Renal cortex interstitium (tissue), 11 donors: Measurements from ENCODE around the gene RNF144A. TPM values are rescaled to one million over a fixed set of nuclear protein-coding genes. Genes with fewer than 3 reads are reported as not detected.

Experiments
- DNase-seq, 11 donors: peaks; one replicate each; pipeline ENCODE4 v3.0.0-alpha.2; 2013; ENCODE audit warnings: low read depth in 9 of 11, low spot score in 4 of 11; ENCODE audit errors: extremely low read depth in 1 of 11
- polyA plus RNA-seq, 3 donors: library from polyadenylated mRNA; unstranded; fragments of 120-200 nt; gene quantifications; one replicate each; pipeline ENCODE4 v1.2.1, GENCODE V29; 2013; ENCODE audit not compliant: insufficient read length in 3 of 3

The RNF144A gene
- polyA plus RNA-seq, 3 donors: 56.8 to 59.5 (median 58.9) TPM

DNA sequence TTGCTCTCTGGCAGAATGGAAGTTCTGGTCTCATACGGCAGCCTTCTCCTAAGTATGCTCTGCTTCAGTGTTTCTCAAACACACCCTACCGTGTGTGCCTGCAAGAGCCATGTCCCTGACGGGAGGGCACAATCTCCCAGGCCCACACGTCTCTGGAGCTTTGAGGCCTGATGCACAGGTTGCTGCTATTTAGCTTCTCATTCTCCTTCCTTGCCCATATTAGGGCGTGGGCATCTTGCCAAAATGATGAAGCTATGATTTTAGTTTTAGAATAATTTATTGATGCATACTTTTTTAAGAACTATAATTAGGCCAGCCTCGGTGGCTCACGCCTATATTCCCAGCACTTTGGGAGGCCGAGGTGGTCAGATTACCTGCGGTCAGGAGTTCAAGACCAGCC, 107.9 kb downstream of the RNF144A start:
- no peak for DNase-seq

DNA sequence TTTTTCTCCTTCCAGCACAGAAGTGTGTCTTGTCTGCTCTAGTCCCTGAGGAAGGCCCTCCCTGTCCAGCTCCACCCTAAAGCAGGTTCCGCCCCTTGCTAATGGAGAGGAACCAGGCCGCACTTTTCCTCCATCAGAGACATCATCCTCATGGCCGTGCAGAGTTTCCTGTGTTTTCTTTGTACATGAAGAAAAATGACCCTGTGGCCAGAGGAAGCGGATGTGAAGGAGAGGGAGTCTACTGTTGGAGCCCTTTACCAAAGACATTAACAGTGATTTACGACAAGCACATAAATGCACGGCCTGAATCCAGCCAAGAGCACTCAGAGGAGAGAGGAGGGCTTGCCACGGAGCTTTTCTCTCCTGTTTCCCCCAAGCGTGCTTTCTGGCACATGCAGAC, 109.5 kb downstream of the RNF144A start:
- DNase-seq: peak; percentile 78 to 94 (median 88)

DNA sequence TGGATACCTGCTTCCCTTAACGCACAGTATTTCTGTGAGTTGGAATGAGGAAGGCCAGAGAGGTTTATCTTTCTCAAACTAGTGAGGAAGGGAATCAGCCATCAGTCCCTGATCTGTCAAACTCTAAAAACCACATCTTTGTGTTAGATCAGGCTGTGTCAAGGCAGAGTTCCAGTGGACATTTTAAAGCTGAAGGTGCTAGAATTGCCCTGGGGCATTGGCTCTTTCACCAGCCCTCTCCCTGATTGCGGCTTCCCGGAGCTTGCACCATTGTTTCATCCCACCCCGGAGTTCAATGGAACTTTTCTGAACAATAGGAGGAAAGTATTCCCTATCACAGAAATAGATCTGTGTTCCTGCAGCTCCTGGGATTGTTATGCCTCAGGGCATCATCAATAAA, 110.2 kb downstream of the RNF144A start:
- no peak for DNase-seq

DNA sequence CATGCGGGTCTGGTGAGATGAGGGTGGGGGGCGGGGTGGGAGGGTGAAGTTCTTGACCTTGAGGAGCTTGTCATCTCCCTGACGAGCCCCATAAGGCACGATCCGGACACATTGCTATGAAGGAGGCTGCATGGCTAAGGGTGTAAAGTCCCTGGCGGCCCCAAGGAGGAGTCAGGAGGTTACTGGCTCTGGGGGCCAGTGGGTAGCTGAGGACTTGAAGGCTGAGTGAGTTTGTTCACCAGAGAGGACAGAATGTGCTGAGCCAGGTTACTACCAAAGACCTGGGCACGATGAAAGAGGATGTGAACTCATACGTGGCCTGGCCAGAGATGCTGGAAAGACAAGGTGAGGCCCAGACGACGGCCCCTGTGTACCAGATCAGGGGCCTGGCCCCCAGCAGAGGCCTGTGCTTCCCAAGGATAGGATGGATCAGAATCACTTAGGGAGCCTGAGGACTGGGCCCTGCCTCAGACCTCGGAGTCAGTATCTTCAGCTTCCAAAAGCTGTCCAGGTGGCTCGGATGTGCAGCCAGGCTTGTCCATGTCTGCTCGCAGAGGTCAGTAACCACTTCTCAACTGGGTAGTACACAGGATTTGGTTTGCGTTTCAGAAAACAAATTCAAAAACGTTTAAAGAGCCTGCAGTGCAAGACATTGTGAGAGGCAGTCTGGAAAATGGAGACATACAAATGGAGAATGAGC, 110.9 kb downstream of the RNF144A start:
- DNase-seq: no peak

DNA sequence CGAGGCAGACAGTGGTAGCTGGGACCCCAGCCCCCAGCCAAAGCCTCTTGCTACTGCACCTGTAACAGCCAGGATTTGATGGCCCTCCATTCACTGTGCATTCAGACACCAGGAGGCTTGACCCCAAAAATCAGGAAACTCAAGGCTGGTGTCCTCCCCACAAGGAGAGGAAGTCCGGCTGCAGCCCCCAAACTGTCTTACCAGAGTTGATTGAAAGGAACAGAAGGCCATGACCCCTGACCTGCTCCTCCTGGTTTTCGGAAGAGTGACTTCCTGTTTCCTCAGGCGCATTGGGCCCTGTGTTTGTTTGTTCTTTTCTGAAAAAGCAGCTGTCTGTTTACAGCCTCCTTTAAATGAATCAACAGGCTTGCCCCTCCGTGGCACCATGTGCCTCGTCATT, 111.6 kb downstream of the RNF144A start:
- DNase-seq: no peak

DNA sequence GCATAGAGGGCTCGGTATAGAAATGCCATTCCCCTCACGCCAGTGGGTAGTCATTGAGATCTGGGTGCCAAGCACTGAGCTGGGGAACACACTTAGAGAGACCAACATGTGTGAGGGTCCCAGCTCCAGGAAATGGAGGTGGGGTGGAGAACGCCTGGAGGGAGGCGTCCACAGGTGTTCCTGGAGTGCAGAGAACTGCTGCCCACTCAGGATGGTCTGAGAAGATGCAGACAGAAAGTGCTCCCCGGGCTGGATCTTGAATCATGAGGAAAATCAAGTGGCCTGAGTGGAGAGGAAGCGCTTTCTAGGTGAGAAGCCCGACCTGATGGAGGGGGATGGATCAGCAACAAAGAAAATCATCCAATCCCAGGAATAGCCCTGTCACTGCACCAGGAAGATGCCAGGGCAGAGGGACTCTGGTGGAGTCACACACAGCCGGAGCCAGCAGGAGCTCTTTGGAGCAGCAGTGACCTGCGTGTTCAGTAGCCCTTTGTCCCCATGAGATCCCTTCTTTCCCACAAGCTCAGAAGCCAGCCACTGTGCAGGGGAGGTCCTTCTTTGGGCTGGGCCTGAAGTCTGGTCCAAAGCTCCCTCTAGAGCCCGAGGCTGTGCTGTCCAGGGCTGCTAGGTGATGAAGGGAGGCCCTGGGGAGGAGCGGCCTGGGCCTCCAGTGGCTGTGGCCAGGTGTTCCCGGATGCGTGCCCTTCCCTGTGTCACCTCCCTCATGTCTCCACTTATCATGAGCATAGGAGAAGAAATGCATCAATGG, 112.3 kb downstream of the RNF144A start:
- no peak for DNase-seq

DNA sequence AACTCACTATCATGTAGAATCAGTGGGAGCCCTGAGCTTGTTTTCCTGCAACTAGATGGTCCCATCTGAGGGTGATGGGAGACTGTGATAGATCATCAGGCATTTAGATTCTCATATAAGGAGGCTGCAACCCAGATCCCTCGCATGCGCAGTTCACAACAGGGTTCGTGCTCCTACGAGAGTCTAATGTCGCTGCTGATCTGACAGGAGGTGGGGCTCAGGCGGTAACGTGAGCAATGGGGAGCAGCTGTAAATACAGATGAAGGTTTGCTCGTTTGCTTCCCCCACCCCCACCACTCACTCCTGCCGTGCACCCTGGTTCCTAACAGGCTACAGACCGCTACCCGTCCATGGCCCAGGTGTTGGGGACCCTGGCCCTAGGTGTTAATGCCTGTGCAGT, 113.6 kb downstream of the RNF144A start:
- no peak for DNase-seq

DNA sequence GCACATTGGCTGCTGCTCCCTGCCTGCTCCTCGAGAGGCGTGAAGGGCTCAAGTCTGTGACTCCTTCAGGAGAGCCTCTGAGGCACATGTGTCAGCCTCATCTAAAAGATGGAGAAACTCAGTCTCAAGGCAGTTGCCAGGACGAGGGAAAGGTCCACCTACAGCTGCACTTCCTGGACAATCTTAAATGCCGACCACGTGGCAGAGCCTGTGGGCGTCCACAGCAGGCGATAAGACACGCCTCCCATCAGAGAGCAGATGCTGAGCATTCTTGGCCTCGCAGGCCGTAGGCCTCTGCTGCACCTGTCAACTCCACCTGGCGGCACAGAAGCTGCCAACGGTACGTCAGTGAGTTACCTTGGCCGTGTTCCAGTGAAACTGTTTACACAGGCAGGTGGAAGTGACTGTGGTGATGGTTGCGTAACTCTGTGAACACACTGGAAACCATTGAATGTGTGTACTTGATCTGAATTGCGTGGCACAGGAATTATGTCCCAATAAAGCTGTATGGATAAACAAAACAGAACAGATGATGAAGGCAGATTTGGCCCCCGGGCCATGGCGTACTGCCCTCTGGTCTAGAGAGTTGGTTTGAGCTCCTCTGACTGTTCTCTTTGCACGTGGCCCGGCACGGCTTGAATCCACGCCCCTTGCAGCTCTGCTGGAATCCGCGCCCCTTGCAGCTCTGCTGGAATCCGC, 114.5 kb downstream of the RNF144A start:
- no peak for DNase-seq

DNA sequence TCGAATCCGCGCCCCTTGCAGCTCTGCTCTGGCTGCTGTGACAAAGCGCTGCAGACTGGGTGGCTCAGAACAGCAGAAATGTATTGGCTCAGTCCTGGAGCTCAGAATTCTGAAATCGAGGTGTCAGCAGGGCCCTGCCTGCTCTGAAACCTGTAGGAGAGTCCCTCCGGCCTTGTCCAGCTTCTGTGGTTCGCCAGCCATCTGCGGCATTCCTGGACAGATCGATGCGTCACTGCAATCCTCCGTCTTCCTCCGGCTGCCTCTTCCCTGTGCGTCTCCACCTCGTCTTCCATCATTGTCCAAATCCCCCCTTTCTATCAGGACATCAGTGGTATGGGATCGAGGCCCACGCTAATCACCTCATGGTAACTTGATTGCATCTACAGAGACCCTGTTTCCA, 115.2 kb downstream of the RNF144A start:
- DNase-seq: no peak

DNA sequence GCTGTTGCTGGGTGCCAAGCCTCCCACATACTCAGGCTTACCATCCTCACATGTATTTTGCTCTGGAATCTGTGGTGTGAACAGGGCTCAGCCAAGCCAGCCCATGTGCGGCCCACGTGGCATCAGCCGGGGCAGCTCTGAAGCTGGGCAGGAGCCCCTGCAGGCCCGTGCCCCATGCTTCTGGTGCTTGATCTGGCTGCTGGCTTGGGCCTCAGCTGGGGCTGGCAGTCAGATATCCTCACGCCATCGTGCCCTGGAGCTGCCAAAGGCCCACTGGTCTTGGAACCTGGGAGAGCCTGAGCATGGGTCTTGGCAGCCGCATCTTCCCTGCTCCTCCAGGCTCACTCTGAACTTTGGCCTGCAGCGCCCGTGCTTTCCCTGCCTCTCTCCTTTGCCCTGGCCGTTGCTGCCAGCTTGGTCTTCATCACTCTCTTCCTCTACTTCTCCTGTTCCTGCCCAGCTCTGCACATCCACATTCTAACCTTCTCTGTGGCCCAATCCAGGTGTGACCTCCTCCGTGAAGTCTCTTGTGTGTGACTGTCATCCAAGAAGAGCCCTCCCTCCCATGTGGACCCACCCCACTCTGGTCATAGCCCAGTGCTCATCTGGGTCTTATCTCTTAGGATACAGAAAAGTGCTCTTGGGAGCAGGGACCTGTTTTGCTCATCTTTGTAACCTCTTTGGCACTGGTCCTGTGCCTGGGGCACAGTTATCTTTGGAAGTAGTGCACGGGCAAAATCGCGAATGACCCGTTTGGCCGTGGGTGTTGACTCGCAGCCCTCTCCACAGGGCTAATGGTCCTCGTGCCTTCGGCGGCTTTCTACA, 116.1 kb downstream of the RNF144A start:
- no peak for DNase-seq

DNA sequence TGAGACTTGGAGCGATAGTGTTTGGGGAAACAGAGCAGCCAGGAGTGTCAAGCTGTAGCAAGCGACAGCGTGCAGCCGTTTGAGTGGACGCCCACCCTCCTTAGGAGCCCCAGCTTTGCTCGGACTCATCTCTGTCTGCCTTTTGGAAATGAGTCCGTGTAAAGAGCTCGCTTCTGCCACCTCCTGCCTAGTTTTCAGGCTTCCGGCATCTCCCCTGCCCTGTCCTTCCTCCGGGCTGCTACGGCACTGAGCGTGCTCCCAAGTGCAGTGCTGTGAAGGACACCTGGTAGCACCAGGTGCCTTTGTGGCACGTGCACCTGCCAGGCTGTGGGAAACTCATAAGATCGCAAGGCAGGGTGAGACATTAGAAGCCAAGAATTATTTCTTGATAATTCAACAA, 117.1 kb downstream of the RNF144A start:
- no peak for DNase-seq

DNA sequence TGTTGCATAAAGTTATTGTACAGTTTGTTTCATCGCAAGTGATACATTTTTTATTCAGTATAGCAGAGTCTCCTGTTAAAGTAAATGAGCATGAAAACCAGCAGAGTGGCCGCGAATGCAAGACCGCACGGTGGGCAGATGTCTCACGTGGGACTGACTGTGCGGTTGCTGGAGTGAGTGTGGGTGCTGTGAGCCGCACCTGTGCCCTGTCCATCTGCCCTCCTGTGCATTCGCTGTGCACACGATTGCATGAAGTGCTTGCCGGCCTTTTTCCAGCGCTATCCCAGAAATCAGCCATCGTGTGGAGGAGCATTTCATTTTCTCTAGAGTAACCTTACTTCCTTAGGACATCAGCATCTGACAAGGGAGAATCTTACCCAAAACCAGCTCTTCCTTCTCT, 118.7 kb downstream of the RNF144A start:
- no peak for DNase-seq

DNA sequence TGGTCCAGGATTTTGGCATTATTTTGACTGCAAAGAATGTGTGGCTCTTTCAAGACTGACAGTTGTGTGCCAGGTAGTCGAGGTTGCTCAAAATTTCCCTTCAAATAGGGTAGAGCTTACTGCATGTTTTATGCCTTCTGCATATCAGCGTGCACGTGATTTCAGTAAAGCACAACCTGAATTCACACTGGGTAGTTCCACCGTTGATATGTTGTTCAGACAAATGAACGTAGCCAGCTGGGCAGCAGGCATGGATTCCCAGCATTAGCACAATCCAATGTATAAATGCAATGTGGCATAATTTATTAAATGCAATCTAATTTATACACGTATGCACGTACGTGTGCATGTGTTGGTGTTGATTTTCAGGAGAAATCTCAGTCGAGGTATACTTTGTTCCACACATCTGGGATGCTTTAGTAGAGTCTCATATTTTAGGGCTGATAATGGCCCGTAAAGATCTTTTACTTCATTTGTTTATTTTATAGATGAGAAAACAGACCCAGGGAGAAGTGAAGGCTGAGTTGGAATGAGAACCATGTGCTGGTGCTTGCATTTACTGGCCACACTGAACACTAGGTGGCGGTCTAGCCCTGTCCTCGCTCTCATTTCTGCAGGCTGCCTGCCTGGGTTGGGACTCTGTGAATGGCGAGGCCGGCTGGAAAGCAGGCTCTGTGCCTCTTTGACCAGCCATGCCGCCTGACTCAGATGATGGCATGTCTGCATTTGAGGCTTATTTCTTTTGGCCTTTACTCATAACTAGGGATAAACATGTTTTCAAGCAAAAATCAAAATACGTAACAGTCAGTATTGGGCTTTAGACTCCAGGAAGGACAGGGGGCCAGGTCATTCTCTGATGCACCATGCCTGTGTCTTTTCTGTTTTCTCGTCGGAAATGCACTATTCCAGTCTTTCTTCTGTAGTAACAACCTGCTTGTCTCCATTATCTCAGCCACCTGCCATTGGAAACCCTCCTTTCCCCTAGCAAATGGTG, 120.4 kb downstream of the RNF144A start:
- DNase-seq: peak in 1 of 11 donors; percentile 66

DNA sequence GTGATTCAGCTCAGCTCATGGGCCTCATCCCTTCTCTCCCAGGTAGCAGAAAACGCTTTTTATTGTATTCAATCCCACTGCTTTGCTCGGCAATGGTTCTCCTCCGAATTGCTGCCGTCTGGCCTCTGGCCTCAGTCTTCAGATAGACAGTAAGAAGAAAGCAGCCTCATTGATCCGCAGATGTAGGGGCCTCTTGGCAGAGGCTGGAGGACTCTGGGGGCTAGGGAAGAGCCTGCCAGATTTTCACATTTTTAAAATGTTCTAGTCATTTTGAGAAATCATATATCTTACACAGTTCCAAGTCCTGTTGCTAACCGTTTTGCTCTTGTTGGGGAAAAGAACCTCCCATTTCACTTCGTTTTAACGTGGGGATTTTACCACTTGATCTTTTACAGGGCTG, 123.3 kb downstream of the RNF144A start:
- no peak for DNase-seq

DNA sequence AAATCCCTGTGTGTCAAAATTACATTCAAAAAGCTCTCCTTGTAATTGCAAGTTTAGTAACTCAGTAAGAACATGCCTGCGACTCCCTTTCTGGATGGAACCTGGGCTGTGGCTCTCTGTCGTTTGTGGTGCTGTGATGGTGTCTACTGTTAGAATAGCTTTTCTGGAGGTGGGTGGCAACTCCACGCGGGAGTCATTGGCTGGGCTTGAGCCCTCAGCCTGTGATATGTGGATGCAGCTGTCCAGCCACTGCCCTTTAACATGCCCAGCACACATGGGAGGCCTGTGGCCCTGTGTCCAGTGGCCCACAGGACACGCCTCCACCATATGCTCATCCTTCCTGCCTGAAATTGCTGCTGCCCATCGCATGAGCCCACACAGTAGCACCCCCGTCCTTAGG, 124.2 kb downstream of the RNF144A start:
- DNase-seq: no peak

DNA sequence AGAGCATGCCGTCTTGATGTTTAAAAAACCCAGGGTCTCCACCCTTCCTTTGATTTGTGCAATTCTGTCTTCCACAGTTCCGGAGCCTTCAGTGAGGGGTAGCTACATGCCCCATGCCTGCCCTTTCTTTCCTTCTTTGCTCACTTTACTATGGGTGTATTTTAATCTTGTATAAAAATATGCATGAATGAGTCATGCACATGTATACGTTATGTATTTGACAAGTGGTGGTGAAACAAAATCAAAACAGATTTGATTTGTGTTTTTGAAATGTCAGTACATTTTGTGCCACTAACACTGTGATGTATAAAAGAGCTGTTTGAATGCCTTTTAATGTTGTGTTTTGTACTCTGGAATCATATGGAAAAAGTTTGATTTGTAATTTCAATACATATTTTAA, 126.5 kb downstream of the RNF144A start:
- no peak for DNase-seq

DNA sequence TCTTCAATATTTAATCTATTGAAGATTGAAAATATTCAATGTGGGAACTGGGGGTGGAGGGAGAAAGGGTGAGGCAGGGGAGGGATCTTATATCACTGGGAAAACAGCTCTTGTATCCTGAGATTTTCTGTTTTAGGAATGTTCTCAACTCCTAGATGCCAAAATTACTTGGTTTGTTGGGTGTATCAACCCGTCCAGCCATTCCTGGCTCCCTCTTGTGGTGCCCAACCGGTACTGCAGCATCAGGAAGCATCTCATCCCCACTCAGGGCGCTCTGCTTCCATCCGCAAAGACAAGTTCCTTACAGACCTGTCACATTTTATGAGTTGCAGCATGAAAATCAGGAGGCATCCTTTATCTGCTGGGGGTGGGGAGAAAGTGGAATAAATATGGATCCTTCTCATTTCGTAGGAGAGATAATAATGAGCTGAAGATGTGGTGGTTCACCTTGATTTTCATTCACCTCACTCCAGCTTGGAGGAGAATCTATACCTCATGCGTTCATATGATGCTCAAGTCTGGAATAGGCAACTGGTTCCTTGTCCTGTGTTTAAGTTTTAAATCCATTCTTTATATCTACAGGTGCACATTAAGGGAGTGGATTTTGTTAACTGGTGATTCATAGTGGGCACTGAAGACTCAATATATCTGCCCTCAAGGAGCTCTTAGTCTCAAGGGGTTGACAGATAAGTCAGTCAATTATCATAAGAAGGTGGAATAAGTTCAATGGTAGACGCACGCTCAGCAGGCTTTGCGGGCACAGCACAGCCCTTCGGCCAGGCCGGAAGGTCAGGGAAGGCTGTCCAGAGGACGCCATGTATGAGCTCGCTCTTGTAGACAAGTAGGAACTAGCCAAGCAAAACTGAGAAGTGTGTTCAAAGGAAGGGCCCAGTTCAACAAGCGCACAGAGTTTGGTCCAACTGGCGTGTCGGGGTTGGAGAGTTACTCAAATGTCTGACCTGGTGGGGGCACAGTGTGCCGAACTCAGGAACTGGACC, 127.3 kb downstream of the RNF144A start:
- no peak for DNase-seq
